Stimulated activated CD8-positive, alpha-beta memory T cell treated with anti-CD3 and anti-CD28 coated beads, Interleukin-2, amount 100 ng/mL, for 1 hour (primary cell): Measurements from ENCODE around the gene PPP4R3C.
"Not testable (repeated sequence)": the region's sequence is repeated elsewhere in the genome, so short reads cannot be mapped to it uniquely, and the experiment has no call there.

Source experiments
- DNase-seq, 2 donors: peaks; one replicate each; pipeline ENCODE4 v3.0.0-alpha.2; 2020; ENCODE audit warnings: low read depth in 2 of 2

PPP4R3C gene

DNA sequence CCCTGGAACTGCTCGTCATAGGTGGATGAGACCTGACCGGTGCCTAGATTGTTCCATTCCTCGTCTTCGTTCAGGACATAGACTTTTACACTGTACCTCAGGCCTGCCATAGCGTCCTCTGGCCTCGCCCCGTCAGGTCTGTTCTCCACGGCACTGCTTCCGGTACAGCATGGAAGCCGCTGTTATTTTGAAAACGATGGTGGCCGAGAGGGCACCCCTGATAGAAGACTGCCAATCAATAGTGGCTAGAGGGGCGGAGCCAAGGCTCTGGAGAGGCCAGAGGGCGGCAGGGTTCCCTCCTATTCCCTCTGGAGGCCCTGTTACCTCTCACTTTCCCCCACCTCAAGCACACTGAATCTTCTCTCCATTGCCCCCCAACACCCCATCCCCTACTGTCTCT lies at the start of gene PPP4R3C:
PPP4R3C (minus strand) TSS at position 155 of the 400 bp plus-strand sequence; CDS start at position 110, 45 bp downstream.
- no peak for DNase-seq

DNA sequence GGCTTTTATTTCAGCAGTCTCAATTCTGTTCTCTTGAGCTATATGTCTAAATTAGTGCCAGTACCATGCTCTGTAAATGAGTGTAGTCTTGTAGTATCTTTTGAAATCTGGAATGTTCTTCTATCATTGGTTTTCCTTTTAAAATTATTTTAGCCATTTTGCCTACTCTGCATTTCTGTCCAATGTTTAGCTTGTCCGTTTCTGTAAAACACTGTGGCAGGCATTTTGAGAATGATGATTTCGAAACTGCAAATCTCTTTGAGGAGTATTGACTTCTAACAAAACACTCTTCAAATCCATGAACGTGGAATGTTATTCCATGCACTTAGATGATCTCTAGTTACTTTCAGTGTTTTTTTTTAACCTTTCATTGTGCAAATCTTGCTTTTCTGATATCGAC lies 28.3 kb upstream of the PPP4R3C start:
- DNase-seq = no peak

DNA sequence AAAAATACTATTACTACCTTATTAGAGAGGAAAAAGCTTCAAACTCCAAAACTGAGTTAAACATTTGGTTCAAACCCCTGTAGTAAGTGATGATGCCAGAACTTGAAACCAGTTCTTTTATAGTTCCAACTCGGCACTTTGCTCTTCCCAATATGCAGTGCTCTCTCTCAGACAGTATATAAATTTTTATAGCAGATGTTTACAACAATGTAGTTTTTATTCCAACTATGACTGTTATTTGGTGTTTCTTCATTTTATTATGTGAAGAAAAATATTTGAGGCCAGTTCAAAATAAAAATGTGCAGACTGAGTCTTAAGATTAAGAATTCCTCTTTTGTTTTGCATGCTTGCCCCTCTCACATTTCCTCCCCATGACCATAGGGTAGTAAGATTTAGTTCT lies 2.9 kb upstream of the PPP4R3C start:
- no peak for DNase-seq

- no peak for DNase-seq
These were observed 1.9 kb upstream of the PPP4R3C start for GRCh38 chrX:27465036-27465435.

DNA sequence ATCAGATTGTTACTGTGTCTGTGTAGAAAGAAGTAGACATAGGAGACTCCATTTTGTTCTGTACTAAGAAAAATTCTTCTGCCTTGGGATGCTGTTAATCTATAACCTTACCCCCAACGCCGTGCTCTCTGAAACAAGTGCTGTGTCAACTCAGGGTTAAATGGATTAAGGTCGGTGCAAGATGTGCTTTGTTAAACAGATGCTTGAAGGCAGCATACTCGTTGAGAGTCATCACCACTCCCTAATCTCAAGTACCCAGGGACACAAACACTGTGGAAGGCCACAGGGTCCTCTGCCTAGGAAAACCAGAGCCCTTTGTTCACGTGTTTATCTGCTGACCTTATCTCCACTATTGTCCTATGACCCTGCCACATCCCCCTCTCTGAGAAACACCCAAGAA lies 4.0 kb downstream of the PPP4R3C start:
- not testable (repeated sequence) for DNase-seq

GRCh38 chrX:27458544-27458943 lies 4.6 kb downstream of the PPP4R3C start:
- not testable (repeated sequence) for DNase-seq

DNA sequence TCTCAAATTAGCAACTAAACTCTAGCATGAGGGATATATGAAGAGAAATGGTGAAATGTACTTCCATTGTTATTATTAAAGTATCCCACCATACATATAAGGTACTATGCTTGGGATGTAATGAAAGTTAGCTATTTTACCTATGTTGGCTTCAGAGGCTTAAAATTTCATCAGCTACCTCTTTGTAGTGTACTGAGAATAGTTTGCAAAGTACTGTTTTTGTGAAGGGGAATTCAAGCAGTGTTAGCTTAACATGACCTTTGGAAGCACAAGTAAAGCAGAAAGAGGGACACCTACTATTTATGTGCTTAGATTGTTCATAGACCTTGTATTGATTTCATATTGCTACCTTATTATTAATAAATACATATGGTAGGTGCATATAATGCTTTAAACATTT lies 11.8 kb downstream of the PPP4R3C start:
- no peak for DNase-seq

DNA sequence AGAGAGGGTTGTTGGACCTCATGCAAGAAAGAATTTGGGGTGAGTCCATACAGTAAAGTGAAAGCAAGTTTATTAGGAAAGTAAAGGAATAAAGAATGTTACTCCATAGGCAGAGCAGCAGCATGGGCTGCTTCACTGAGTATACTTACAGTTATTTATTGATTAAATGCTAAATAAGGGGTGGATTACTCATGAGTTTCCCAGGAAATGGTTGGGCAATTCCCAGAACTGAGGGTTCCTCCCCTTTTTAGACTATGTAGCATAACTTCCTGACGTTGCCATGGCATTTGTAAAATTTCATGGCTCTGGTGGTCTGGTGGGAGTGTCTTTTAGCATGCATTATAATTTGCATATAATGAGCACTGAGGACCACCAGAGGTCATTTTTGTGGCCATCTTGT lies 16.7 kb downstream of the PPP4R3C start:
- DNase-seq = no peak

GRCh38 chrX:27445438-27445837 lies 17.7 kb downstream of the PPP4R3C start:
- DNase-seq = no peak

- DNase-seq = no peak
These were observed 18.8 kb downstream of the PPP4R3C start for GRCh38 chrX:27444093-27444908.

- not testable (repeated sequence) for DNase-seq
These were observed 20.7 kb downstream of the PPP4R3C start for GRCh38 chrX:27442392-27442791.

GRCh38 chrX:27439771-27440170 lies 23.4 kb downstream of the PPP4R3C start:
- DNase-seq = no peak

- DNase-seq = no peak
These were observed 24.2 kb downstream of the PPP4R3C start for GRCh38 chrX:27438937-27439336.

DNA sequence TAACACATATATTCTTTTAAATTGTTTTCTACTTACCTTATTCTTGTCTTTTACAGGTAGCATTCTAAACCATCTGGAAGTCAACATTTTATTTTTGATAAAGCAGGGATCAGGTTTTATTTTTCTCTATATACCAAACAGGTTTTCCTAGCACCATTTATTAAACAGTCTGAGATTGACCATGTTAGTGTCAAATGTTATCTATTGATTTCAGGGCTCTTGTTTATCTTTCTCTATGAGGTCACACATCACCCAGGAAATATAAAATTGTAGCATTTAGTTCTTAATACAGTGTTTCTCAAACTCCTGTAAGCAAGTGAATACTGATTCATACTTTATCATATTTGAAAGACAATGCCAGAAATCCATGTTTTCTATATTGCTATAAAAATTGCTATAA lies 28.1 kb downstream of the PPP4R3C start:
- no peak for DNase-seq
